Suprapubic skin (tissue), 4 donors: ENCODE results near the gene COQ8A.

Source experiments
- EP300 ChIP-seq: sonication (generic); formaldehyde crosslinking; IDR thresholded peaks from one replicate; pipeline ENCODE4 v1.6.1; 2017; ENCODE audit warnings: antibody characterized with exemption
- POLR2A ChIP-seq, 2 donors: fragments of 450-650 bp; IDR thresholded peaks; one replicate each; pipeline ENCODE4 v1.6.1; 2017; ENCODE audit warnings: antibody characterized with exemption in 2 of 2, mild to moderate bottlenecking in 2 of 2, moderate library complexity in 2 of 2
- POLR2AphosphoS5 ChIP-seq, 3 donors: sonication (generic); formaldehyde crosslinking; IDR thresholded peaks; one replicate each; pipeline ENCODE4 v1.6.1; 2017; ENCODE audit warnings: antibody characterized with exemption in 3 of 3
- TF ChIP-seq, protein P1 (sequence below), 2 donors: fragments of 200-600 bp in 1 of 2; fragments of 450-650 bp in 1 of 2; sonication (generic) in 1 of 2; IDR thresholded peaks; one replicate each; pipeline ENCODE4 v1.5.1; 2016 to 2019; ENCODE audit warnings: antibody characterized with exemption in 2 of 2, mild to moderate bottlenecking in 1 of 2, moderate library complexity in 1 of 2

DNA sequence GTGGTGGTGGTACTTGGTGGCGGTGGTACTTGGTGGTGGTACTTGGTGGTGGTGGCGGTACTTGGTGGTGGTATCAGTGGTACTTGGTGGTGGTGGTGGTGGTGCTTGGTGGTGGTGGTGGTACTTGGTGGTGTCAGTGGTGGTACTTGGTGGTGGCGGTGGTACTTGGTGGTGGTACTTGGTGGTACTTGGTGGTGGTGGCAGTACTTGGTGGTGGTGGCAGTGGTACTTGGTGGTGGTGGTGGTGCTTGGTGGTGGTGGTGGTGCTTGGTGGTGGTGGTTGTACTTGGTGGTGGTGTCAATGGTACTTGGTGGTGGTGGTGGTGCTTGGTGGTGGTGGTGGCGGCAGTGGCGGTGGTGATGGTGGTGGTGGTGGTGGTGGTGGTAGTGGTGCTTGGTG, 20.2 kb downstream of the COQ8A start:
- no peak for TF ChIP-seq EP300
- TF ChIP-seq POLR2AphosphoS5 (IDR thresholded peaks at IDR 0.05): no peak
- TF ChIP-seq, protein P1, sequence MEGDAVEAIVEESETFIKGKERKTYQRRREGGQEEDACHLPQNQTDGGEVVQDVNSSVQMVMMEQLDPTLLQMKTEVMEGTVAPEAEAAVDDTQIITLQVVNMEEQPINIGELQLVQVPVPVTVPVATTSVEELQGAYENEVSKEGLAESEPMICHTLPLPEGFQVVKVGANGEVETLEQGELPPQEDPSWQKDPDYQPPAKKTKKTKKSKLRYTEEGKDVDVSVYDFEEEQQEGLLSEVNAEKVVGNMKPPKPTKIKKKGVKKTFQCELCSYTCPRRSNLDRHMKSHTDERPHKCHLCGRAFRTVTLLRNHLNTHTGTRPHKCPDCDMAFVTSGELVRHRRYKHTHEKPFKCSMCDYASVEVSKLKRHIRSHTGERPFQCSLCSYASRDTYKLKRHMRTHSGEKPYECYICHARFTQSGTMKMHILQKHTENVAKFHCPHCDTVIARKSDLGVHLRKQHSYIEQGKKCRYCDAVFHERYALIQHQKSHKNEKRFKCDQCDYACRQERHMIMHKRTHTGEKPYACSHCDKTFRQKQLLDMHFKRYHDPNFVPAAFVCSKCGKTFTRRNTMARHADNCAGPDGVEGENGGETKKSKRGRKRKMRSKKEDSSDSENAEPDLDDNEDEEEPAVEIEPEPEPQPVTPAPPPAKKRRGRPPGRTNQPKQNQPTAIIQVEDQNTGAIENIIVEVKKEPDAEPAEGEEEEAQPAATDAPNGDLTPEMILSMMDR (IDR thresholded peaks at IDR 0.05): no peak
- no peak for TF ChIP-seq POLR2A (IDR thresholded peaks at IDR 0.05)
